MM.1S (cell line): Measurements from ENCODE around the gene KIFAP3.

Source experiments
- DNase-seq: peaks from one replicate; pipeline ENCODE4 v3.0.0-alpha.2; 2015
- H2AFZ ChIP-seq: fragments of 300-600 bp; sonication (generic); 2 replicates; pipeline ENCODE4 v1.6.0; 2016; ENCODE audit warnings: antibody characterized with exemption, low read length
- H3F3A ChIP-seq: fragments of 300-600 bp; sonication (generic); 2 replicates; pipeline ENCODE4 v1.6.1; 2016; ENCODE audit warnings: mild to moderate bottlenecking, antibody characterized with exemption, low read length, moderate library complexity, mixed read lengths; ENCODE audit not compliant: insufficient read depth
- H3K27ac ChIP-seq: fragments of 300-600 bp; sonication (generic); 2 replicates; pipeline ENCODE4 v1.5.1; 2016; ENCODE audit warnings: mild to moderate bottlenecking, low read length
- H3K27me3 ChIP-seq: fragments of 300-600 bp; sonication (generic); replicated peaks from 2 replicates; pipeline ENCODE4 v1.6.0; 2016; ENCODE audit warnings: low read length; ENCODE audit not compliant: insufficient read depth
- H3K36me3 ChIP-seq: fragments of 300-600 bp; sonication (generic); replicated peaks from 2 replicates; pipeline ENCODE4 v1.6.1; 2016; ENCODE audit warnings: mild to moderate bottlenecking, low read length, mixed read lengths; ENCODE audit not compliant: insufficient read depth
- H3K4me1 ChIP-seq: fragments of 300-600 bp; sonication (generic); 2 replicates; pipeline ENCODE4 v1.6.1; 2016; ENCODE audit warnings: low read length, mixed read lengths
- H3K4me2 ChIP-seq: fragments of 300-600 bp; sonication (generic); 2 replicates; pipeline ENCODE4 v1.6.0; 2016; ENCODE audit warnings: low read depth, low read length
- H3K4me3 ChIP-seq: fragments of 300-600 bp; sonication (generic); 2 replicates; pipeline ENCODE4 v1.5.1; 2016; ENCODE audit warnings: low read length, mixed read lengths
- H3K79me2 ChIP-seq: fragments of 300-600 bp; sonication (generic); 2 replicates; pipeline ENCODE4 v1.6.1; 2016; ENCODE audit warnings: mixed run types, low read length, mixed read lengths
- H3K9ac ChIP-seq: fragments of 300-600 bp; sonication (generic); 2 replicates; pipeline ENCODE4 v1.6.1; 2016; ENCODE audit warnings: low read length, mixed read lengths
- H3K9me2 ChIP-seq: fragments of 300-600 bp; sonication (generic); replicated peaks from 2 replicates; pipeline ENCODE4 v1.6.1; 2016; ENCODE audit warnings: mild to moderate bottlenecking, low read length, mixed read lengths; ENCODE audit not compliant: insufficient read depth
- H3K9me3 ChIP-seq: fragments of 300-600 bp; sonication (generic); replicated peaks from 2 replicates; pipeline ENCODE4 v1.6.1; 2016; ENCODE audit warnings: mild to moderate bottlenecking, low read length, mixed read lengths; ENCODE audit not compliant: insufficient read depth
- H4K20me1 ChIP-seq: fragments of 300-600 bp; sonication (generic); 2 replicates; pipeline ENCODE4 v1.6.1; 2016; ENCODE audit warnings: mild to moderate bottlenecking, low read length, moderate library complexity, mixed read lengths; ENCODE audit not compliant: insufficient read depth
- CTCF ChIP-seq: fragments of 300-600 bp; sonication (generic); IDR thresholded peaks from 2 replicates; pipeline ENCODE4 v1.5.1; 2016; ENCODE audit warnings: antibody characterized with exemption, low read length, mixed read lengths
- EZH2 ChIP-seq: fragments of 300-600 bp; sonication (generic); optimal IDR thresholded peaks from 2 replicates; pipeline ENCODE3; 2017; ENCODE audit warnings: low read depth, mild to moderate bottlenecking, antibody characterized with exemption, low read length, mixed read lengths
- EZH2phosphoT487 ChIP-seq: fragments of 300-600 bp; sonication (generic); IDR thresholded peaks from 2 replicates; pipeline ENCODE4 v1.6.1; 2018; ENCODE audit warnings: antibody characterized with exemption, low read length

The KIFAP3 gene

DNA sequence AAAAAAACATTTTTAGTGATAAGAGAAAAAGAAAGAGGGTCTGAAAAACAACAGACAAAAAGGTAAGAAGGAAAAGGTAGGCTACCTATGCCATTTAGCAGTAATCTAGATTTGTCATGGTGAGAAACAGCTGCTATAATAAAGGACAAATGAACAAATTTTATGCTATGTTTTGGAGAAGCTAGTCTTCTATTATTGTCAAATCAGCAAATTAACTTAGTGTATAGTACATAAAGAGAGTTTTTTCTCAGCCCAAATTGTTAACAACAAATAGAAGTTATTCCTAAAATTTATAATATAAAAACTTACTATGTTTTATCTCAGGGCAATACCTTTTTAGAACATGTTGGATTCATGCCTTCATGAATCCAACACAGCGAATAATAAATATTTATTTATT lies 88.7 kb downstream of the KIFAP3 start:
- Histone ChIP-seq H3K4me3 (no peak overlapping the region), H3K9me3 (no peaks in the 10 kb centered on the region), H3K9me2 (no peaks in the 10 kb centered on the region), H3K79me2 (no peaks in the 10 kb centered on the region), H4K20me1 (no peaks in the 10 kb centered on the region; the same call in 1 of the 2 replicates), H3K27me3 (no peaks in the 10 kb centered on the region), H2AFZ (no peak overlapping the region), H3K36me3 (no peaks in the 10 kb centered on the region), H3K27ac (no peak overlapping the region), H3K4me1 (no peaks in the 10 kb centered on the region), H3F3A (no peaks in the 10 kb centered on the region), H3K4me2 (no peak overlapping the region), H3K9ac (no peak overlapping the region)
- DNase-seq = no peak
- TF ChIP-seq EZH2 = no peak
- no peak for TF ChIP-seq EZH2phosphoT487
- no peak for TF ChIP-seq CTCF

DNA sequence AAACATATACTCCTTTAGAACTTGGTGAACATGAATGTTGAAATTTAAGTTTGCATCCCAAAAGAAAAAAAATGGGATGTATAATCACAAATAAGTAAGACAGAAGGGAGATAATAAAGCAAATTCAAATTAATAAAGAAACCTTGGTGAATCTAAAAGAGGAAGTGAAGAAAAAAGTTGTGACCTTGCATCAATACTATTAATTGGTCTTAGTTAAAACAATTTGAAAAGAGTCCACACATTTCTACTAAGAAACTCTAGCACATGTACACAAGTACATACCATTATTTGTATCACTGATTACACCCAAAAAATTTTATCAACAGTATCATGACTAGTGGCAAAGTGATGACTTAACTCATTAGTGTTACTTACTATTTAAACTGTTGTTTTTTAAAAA lies 100.4 kb downstream of the KIFAP3 start:
- Histone ChIP-seq H3K4me2 (no peak overlapping the region), H3K4me1 (no peaks in the 10 kb centered on the region), H3K4me3 (no peak overlapping the region), H4K20me1 (no peaks in the 10 kb centered on the region), H2AFZ (no peak overlapping the region), H3K9me3 (no peaks in the 10 kb centered on the region), H3K9ac (no peak overlapping the region), H3K79me2 (no peaks in the 10 kb centered on the region), H3K27me3 (no peaks in the 10 kb centered on the region), H3F3A (no peaks in the 10 kb centered on the region), H3K36me3 (no peaks in the 10 kb centered on the region), H3K27ac (no peak overlapping the region), H3K9me2 (no peaks in the 10 kb centered on the region)
- DNase-seq = no peak
- TF ChIP-seq EZH2phosphoT487 (no peak), CTCF (no peak), EZH2 (no peak)

- H3K27me3 ChIP-seq = no peaks in the 10 kb centered on the region
- no peaks in the 10 kb centered on the region for H3K9me3 ChIP-seq
- no peak overlapping the region for H3K4me2 ChIP-seq
- H4K20me1 ChIP-seq = no peaks in the 10 kb centered on the region
- DNase-seq = peak; percentile 29
- no peak overlapping the region for H3K9ac ChIP-seq
- no peaks in the 10 kb centered on the region for H3K79me2 ChIP-seq
- H2AFZ ChIP-seq = no peak overlapping the region
- H3K36me3 ChIP-seq = no peaks in the 10 kb centered on the region
- no peak for TF ChIP-seq CTCF
- no peak for TF ChIP-seq EZH2phosphoT487
- TF ChIP-seq EZH2 = no peak
- no peak overlapping the region for H3K27ac ChIP-seq
- no peaks in the 10 kb centered on the region for H3K4me1 ChIP-seq
- no peaks in the 10 kb centered on the region for H3F3A ChIP-seq
- no peak overlapping the region for H3K4me3 ChIP-seq
- no peaks in the 10 kb centered on the region for H3K9me2 ChIP-seq
These were observed 104.4 kb downstream of the KIFAP3 start for GRCh38 chr1:169970114-169970513.
